GM21526 (cell line): ENCODE results near the gene RPS6KA5.

Experiments
- ATAC-seq: cut with Tn5 transposase; IDR thresholded peaks from one replicate; pipeline ENCODE4 v1.9.1; 2021; ENCODE audit warnings: moderate library complexity; ENCODE audit not compliant: unreplicated experiment, low FRiP score

RPS6KA5 gene

DNA sequence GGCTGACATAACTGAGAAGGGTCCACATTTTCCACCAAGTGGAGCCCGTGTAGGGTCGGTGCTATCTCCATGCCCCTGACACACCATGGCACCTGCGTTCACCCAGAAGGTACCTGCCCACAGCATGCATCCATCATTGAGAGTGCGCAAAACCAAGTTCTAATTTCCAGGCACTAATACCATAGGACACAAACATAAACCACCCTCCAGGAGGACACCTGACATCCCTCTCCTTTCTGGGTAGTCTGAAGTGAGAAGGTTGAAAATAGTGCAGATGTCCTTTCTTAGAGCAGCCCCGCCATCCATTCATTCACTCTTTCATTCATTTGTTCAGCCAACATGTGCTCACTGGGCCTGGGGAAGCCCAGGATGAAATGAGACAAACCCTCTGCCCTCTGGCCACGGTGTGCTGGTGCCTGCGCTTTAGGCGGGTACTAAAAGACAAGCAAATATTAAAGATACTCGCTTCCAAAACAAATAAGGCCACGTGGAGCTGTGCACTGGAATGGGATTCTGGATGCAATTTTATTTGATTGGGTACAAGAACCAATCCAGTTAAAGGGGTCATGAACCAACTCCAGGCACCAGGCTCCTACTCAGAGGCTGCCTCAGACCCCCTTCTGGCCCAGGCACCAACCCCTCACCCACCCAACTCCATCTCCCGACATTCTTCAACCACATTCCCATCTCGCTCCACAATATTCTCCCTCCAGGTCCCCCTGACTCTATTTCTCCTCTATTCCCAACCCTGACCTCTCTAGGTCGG lies 245.5 kb downstream of the RPS6KA5 start:
- no peak for ATAC-seq

DNA sequence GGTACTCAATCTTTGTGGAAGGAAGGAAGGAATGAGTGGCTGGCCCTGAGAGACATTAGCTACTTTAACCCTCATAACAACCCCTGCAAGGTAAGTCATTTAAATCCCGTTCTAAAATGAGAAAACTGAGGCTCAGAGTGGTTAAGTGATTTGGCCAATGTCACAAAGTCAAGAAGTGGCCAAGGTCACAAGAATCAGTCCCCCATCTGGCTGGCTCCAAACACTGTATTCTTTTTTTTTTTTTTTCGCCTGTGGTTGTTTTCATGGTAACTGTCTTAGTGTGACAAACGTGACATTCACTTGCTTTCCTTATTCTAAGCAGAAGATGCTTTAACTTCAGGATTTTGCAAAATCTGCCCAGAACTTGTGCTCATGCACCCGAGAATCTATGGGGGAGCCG lies 247.0 kb downstream of the RPS6KA5 start:
- ATAC-seq, result no peak

DNA sequence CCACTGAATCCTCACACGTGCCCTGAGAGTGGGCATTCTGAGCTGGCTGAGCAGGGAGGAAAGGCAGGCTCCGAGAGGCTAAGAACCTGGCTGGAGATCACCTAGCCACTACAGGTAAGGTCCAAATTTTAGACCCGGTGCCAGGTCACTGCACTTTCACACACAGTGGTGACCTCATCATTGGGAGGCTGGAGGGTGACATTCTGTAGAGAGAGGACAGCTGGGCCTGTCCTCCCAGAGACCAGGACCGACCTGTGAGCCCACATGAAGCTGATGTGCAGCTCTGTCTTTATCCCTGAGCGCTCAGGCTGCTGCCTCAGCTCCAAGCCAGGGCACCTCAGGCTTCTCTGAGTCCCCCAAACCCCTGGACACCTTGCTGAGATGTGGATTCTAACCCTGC lies 248.3 kb downstream of the RPS6KA5 start:
- no peak for ATAC-seq

DNA sequence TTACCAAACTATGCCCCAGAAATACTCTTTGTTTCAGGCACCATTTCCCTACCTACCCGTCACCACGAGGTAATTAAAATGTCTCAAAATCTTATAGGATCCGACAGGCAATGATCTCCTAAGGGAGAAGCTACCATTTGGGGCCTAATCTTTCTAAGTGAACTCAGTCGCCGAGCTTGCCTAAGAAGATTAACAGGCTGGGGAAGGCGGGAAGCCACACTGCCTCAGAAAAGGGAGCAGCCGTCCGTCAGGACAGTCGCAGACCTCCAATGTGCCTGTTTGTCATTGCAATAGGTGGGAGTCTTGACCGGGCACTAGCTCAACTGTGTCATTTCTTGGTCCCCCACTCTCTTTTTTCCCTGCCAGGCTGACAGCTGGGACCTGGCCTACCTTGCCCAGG lies 248.8 kb downstream of the RPS6KA5 start:
- no peak for ATAC-seq

DNA sequence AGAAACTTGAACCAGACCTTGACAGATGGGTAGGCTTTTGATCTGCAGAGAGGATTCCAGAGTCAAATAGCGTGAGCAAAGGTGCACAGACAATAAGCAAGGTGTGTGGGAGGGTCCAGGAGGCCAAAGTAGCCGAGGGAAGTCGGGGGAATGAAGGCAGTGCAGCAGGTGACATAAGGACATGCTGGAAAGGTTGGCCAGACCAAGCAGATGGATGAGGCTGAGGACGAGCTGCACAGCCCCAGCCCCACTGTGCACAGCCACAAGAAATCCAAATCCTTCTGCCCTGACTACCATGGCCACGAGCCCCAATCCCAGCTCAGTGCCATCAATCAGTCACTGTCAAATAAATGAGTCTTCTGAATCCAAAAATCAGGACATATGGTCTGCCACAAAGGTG lies 249.6 kb downstream of the RPS6KA5 start:
- ATAC-seq, result no peak

DNA sequence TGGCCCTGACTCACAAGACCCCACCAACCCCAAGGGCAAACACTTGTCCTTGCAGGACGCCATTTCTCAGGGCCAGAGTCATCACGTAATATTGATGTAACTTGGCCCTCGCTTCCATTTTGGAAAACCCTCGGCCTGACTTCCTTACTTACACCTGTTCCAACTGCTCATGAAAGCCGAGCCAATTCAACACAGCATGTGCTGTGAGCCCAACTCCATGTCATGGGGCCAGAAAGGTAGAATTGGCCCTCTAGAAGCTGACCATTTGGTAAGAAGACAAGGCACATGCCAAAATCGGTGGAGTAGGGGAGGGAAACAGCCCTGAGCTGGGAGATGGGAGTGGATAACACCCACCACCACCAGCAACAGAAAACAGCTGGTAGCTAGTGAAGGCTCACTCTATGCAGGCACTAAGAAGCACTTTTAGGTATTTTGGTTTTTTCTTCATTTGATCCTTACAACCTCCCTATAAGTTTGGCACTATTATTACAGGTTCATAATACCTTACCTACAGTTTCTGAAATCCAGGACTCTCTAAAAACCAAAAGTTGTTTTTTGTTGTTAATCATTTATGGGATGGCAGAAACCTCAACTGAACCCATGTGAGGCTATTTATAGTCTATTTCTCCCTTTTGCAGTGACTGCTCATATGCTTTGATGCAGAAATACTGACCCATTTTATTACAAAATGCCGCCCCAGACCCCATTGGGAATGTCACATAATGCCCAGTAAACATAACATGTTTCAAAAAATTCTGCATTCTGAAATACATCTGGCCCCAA lies 250.7 kb downstream of the RPS6KA5 start:
- no peak for ATAC-seq

DNA sequence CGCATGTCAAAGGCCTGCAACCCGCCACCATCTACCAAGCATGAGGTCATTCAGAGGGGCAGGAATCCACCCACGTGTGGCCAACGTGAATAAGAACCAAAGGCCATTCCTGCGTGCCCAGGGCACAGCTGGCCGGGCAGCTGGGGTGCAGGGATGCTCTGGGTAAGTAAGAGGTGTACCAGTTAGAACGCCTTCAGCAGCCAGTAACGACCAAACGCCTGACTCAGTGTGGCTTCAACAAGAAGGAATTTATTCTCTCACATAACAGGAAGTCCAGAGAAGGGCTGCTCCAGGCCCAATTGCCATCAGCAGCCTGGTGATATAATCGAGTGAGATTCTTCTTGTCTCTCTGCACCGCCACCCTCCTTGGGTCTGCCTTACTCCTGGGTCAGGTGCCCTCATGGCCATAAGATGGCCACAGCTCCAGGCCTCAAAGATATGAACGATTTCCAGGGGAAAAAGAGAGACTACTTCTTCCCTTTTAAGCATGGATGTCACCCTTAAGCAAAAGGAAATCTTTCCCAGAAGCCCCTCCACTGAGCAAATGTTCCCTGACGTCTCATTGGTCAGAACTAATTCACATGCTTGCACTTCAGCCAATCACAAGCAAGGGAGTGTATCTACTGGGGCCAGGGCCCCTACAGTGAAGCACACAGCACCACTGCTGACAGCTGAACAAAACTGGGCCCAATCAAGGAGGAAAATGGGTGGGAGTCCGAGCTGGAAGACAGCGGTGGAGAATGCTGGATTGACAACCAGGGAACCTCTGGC lies 251.5 kb downstream of the RPS6KA5 start:
- ATAC-seq, result no peak

DNA sequence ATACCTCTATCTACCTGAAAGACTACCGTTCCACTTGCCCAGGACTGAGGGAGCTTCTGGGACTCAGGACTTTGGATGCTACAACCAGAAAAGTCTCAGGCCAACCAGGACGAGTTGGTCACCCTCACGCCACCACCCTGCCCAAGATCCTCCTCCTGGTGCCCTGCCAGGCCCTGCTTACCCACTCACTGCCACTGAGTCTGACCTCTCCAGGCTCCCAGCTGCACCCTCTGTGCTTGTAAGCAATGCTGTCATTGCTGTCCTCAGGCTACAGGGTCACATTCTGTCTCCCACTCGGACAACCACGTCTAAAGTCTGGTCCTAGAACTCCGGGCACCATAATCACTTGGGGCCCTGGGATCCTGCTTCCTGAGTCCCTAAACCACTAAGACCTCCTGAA lies 253.4 kb downstream of the RPS6KA5 start:
- no peak for ATAC-seq

DNA sequence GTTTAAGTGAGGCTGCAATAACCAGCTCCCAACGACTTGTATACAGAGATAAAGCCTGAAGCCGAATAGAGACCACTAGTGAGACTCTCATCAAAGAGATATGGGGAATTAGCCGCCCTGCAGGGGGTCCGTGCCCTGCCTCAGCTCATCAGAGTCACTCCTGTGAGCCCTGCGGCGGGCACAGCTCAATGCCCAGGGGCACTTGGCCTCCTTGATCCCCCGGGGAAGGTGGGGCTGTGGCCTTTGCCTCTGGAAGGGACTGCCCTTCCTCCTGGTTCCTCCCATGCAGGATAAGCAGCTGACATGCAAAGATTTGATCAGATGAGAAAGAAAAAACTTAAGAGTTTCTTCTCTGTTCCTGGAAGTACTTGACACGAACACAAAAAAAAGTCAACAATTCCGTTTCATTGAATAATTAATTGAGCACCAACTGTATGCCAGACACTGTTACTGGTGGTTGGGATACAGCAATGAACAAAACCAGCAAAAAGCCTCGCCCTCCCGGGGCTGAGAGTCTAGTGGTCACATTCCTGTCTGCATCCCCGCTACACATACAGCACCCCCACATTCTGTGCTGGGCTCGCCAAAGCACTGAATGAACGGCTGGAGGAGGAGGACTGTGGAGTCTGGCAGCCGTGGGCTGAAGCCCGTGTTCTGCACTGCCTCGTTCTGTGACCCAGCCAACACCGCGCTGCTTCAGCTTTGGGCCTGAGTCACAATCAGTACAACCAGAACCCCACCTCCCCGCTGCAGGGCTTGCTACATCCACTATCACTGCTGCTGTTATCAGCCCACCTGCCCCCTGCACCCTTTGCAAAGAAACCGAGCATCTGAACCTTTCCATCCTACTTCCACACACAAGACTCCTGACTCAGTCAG lies 254.5 kb downstream of the RPS6KA5 start:
- ATAC-seq, result no peak

DNA sequence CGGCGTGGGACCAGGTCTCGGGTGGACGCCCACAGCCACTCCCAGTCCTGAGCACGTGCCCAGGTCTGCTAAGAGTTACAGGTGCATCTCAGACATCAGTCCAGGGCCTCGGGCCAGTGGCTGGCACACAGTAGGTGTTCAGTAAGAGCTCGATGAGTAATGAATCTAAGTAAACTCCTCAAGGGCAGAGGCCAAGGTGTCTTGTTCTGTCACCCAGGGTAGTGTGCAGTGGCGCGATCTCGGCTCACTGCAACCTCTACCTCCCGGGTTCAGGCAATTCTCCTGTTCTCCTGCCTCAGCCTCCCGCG lies 255.4 kb downstream of the RPS6KA5 start:
- no peak for ATAC-seq

DNA sequence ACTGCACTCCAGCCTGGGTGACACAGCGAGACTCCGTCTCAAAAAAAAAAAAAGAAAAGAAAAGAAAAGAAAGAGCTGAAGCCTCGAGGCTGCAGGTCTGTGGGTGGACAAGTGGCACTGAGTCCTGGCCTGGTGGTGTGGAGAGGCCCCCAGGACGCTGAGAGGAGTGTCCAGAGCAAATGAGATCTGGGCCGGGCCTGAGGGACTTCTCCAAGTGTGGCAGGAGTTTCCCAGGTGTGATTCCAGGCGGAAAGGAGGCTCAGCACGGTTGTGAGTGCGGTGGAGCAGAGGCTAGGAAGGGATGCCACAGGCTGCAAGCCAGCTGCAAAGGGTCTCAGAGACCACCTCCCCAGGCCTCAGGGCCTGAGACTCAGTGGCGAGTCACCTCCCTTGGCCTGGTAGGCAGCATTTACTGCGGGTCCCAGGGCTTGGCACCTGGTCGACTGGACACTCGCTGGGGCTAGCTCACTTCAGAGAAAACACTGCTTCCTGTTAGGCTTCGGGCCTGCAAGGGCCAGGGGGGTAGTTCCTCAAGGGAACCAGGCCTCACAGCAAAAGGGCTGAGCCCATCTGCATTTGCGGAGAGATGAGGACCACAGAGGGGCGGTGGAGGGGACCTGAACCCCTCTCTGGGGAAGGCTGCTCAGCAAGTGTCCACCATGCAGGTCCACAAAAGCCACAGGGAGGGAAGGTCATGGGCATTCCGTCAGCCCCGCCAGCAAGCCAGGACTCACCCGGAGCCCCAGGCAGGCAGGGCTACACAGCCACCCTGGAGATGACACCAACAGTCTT lies 256.0 kb downstream of the RPS6KA5 start:
- no peak for ATAC-seq

DNA sequence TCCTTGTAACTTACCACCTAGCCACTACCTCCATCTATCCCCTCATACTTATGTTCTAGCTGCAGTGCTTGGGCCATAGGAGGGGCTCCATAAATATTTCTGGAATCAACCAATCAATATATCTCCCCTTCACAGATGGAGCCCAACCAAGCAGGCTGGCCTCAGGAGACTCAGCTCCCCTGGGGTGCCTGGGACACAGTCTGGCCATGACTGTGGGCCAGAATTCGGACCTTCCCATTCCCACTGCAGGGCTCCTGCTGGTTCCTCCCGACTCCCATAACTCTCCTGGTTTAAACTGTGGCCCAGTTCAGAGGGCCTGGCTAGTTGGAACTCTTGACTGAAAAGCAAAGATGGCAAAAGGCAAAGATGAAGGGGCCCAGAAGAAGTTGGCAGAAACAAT lies 257.2 kb downstream of the RPS6KA5 start:
- ATAC-seq, result no peak

DNA sequence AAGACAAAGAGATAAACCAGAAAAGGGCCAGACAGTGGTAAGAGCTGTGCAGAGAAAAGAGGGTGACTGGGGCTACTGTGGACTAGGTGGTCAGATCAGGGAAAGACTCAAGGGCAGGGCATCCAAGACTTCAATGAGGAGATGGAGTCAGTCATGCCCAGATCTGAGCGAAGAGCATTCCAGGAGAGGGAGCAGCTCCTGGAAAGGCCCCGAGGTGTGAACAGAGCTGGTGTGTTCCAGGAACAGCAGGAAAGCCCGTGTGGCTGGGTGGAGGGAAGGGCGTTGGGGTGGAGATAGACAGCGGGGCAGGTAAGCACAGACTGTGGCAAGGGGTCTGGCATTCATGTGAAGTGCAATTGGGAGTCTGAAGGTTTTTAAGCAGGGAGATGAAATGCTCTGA lies 261.0 kb downstream of the RPS6KA5 start:
- ATAC-seq, result no peak

DNA sequence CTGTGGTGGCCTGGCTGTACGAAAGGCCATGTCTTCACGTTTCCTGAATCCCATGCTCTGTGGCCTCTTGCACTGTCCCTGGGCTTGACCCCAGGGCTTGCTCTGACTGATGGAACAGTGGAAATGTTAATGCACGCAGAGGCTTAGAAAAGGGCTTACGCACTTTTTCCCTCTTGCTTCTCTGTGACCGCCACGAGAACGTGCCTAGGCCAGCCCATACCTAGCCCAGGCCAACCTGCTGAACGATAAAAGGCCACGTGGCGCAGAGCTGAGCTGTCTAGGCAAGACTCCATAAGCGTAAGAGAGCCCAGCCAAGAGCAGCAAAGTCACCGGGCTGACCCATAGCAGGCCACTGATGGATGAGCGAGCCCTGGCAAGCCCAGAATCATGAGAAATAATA lies 262.5 kb downstream of the RPS6KA5 start:
- no peak for ATAC-seq
